Measurements from ENCODE around the gene KEAP1.
"Not testable (repeated sequence)": the region's sequence is repeated elsewhere in the genome, so short reads cannot be mapped to it uniquely, and the experiment has no call there.

The KEAP1 gene

DNA sequence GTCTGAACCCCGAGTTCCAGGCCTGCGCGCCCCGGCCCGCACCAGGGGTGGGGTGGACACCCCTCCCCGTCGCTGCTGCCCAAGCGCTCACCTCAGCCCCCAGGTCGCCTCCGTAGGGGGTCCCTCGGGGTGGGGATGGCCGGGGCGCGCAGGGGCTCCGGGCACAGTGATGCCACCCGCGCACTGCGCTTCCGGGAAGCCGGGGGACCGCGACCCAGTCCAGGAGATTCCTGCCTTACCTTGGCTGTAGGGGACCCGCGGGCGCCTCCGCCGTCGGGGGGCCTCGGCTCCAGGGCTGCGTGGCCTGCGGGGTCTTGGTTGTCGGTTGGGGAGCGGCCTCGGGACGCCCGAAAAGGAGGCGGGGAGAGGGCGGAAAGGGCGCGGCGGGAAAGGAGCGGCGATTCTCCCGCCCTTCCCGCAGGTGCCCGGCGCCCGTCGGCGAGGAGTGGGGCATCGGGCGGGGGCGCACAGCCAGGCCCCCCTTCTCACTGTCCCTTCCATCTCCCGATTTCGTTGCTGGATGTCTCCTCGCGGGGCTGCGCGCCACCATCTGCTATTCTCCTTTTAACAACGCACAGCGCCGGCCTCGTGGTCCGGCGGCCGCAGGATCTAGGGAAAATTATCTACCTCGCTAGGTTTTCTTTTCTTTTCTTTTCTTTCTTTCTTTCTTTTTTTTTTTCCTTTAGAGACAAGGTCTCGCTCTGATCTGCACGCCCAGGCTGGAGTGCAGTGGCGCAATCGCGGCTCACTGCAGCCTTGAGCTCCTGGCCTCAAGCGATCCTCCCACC, at the start of gene KEAP1:
KEAP1 (minus strand) TSS at position 355 of the 788 bp plus-strand sequence. CDS start 3,323 bp downstream, outside the sequence.
- TF ChIP-seq POLR2A (IDR thresholded peaks at IDR 0.05; ENCODE audit: low read length) = no peak
- peak; percentile 78 to 82 for DNase-seq

DNA sequence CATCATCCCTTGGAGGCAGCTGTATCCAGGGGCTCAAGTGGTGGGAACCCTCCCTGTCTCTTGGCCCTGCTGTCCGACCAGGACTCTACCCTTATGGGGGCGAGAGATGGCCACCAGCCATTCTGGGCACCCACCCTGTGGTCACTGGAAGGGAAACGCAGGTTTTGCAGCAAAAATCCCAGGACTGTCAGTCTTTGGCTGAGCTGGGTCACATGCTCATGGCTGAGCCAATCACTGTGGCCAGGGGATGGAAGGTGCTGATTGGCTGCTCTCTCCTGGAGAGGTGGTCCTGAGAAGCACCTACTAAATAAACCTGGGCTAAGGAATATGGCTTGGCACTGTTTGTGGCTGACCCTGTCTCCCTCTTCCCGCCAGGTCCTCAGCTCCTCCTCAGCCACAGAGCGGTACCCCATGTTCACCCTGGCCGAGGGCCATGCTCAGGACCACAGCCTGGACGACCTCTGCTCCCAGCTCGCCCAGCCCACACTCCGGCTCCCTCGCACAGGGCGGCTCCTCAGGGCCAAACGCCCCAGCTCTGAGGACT, 49.4 kb upstream of the KEAP1 start:
- TF ChIP-seq GATA1 (IDR thresholded peaks at IDR 0.05; ENCODE audit: low read depth, low read length) (no peak), POLR2A (IDR thresholded peaks at IDR 0.05; ENCODE audit: low read length) (peak; percentile 39)
- DNase-seq = peak; percentile 46 to 53

DNA sequence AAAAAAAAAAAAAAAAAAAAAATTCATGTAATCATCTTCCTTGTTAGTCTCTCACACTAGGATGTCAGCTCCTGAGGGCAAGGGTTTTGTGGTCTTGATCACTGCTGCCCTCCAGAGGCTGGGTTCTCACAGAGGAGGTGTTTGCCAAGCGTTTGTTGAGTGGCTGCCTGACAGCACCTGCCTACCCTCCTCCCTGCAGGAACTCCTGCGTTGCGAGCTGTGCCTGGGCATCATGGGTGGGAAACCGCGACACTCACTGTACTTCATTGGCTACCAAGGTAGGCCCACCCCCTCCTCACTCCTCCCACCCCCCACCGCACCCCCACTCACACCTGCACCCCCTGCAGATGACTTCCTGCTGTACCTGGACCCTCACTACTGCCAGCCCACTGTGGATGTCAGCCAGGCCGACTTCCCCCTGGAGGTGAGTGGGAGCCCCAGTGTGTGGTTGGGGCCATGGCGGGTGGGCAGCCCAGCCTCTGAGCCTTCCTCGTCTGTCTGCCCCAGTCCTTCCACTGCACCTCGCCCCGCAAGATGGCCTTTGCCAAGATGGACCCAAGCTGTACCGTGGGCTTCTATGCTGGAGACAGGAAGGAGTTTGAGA, 48.6 kb upstream of the KEAP1 start:
- DNase-seq = peak; percentile 61 to 68
- TF ChIP-seq POLR2A (IDR thresholded peaks at IDR 0.05; ENCODE audit: low read length) (no peak), GATA1 (IDR thresholded peaks at IDR 0.05; ENCODE audit: low read depth, low read length) (no peak)

DNA sequence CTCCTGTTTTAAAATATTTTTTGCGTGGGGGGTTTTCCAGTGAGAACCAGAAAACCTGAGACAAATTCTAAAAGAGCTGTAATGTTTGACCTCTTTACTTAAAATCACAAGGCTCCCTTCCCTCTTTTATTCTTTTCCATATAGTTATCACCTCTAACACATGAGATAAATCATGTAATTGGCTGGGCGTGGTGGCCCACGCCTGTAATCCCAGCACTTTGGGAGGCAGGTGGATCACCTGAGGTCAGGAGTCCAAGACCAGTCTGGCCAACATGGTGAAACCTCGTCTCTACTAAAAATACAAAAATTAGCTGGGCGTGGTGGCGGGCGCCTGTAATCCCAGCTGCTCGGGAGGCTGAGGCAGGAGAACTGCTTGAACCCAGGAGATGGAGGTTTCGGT, 47.9 kb upstream of the KEAP1 start:
- DNase-seq = not testable (repeated sequence)

- no peak for TF ChIP-seq POLR2A (IDR thresholded peaks at IDR 0.05; ENCODE audit: low read length)
- TF ChIP-seq GATA1 (IDR thresholded peaks at IDR 0.05; ENCODE audit: low read depth, low read length) = no peak
- DNase-seq = no peak
Observed at GRCh38 chr19:10550336-10550735, 47.2 kb upstream of the KEAP1 start.

DNA sequence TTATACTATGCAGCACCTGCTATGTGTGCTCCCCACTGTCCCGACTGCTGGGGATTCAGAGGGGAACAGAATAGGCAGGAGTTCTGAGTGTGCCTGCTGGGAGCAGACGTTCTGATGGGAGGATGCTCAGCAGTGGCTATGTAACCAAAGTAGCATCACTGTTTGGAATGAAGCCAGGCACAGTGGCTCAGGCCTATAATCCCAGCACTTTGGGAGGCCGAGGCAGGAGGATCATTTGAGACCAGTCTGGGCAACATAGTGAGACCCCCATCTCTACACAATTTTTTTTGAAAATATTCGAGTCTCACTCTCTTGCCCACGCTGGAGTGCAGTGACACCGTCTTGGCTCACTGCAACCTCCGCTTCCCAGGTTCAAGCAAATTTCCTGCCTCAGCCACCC, 46.6 kb upstream of the KEAP1 start:
- no peak for DNase-seq
- TF ChIP-seq POLR2A (IDR thresholded peaks at IDR 0.05; ENCODE audit: low read length) (no peak), GATA1 (IDR thresholded peaks at IDR 0.05; ENCODE audit: low read depth, low read length) (no peak)

- no peak for DNase-seq
- TF ChIP-seq POLR2A (IDR thresholded peaks at IDR 0.05; ENCODE audit: low read length) = no peak
- TF ChIP-seq GATA1 (IDR thresholded peaks at IDR 0.05; ENCODE audit: low read depth, low read length) = no peak
Observed at GRCh38 chr19:10548746-10549276, 45.7 kb upstream of the KEAP1 start.

- TF ChIP-seq POLR2A (IDR thresholded peaks at IDR 0.05; ENCODE audit: low read length) = no peak
- no peak for TF ChIP-seq GATA1 (IDR thresholded peaks at IDR 0.05; ENCODE audit: low read depth, low read length)
- DNase-seq = no peak
Observed at GRCh38 chr19:10546817-10547216, 43.7 kb upstream of the KEAP1 start.

DNA sequence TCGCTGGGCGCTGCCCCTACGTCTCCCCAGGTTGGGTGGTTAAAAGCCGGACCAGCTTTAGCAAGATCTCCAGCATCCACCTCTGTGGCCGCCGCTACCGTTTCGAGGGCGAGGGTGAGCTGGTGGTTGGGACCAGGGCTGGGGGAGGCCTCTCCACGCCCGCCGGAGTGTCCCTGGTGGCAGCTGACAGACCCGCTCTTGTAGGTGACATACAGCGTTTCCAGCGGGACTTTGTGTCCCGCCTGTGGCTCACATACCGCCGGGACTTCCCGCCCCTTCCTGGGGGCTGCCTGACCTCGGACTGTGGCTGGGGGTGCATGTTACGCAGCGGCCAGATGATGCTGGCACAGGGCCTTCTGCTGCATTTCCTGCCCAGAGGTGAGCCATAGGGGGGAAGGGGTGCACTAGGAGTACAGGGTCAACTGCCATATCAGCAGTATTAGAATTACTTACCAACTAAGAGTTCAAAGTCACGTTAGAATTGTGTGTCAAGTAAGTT, 41.6 kb upstream of the KEAP1 start:
- no peak for TF ChIP-seq POLR2A (IDR thresholded peaks at IDR 0.05; ENCODE audit: low read length)
- TF ChIP-seq GATA1 (IDR thresholded peaks at IDR 0.05; ENCODE audit: low read depth, low read length) = no peak
- peak; percentile 59 to 63 for DNase-seq

DNA sequence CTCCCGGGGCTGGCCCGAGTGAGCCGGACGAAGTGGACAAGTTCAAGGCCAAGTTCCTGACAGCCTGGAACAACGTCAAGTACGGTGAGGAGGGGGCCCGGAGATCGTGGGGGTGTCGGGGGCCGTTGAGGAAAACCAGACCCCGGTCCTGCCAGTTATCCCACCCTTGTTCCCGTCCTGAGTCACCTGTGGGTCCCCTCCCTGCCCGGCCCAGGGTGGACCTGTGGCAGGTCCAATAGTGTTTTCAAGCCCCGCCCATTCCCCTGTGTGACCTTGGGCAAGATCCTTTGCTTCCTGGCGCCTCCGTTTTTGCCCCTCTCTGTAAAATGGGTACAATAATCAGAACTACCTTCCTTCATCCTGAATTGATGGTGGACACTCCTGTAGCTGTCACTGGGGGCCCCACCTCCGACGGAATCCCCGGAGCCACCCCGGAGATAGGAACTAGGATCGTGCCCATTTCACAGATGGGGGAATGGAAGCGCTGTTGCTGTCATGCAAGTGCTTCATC, 41.1 kb upstream of the KEAP1 start:
- peak; percentile 70 to 76 for DNase-seq
- TF ChIP-seq GATA1 (IDR thresholded peaks at IDR 0.05; ENCODE audit: low read depth, low read length) = no peak
- TF ChIP-seq POLR2A (IDR thresholded peaks at IDR 0.05; ENCODE audit: low read length) = no peak

DNA sequence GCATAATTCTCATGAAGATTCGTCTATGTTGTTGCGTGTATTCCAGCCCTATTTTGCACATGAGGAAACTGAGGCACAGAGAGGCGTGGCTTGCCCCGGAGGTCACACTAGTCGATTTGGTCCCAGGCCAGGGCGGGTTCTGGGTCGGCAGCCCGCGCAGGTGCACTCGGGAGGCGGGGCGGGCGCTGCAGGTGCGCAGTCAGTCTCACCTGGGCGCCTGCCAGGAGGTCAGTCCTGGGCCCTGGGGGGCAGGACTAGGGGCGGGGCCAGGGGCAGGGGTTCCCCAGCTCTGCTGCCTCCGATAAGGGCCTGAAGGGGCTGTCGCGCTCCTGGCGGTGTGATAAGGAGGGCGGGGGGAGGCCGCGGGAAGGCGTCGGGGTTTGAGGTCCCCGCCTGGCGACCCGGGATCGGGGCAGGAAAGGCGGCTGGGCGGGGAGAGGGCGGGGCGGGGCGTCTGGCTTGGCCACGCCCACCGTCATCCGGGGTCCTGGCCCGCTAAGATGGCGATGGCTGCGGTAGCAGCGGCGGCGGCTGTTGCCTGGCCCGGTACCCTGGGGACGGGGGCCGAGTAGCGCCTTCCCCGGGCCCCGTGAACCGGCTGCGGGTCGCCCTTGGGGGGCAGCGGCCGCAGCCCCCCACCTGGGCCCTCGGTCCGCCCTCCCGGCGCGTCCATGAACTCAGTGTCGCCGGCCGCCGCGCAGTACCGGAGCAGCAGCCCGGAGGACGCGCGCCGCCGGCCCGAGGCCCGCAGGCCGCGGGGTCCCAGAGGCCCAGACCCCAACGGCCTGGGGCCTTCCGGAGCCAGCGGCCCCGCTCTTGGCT, 40.5 kb upstream of the KEAP1 start, which contains the start of gene ATG4D:
ATG4D (plus strand) TSS at position 485 of the 822 bp plus-strand sequence; CDS start at position 672, 187 bp downstream.
- DNase-seq = peak; percentile 100
- TF ChIP-seq GATA1 (IDR thresholded peaks at IDR 0.05; ENCODE audit: low read depth, low read length) (peak; percentile 50), POLR2A (IDR thresholded peaks at IDR 0.05; ENCODE audit: low read length) (peak; percentile 68)

DNA sequence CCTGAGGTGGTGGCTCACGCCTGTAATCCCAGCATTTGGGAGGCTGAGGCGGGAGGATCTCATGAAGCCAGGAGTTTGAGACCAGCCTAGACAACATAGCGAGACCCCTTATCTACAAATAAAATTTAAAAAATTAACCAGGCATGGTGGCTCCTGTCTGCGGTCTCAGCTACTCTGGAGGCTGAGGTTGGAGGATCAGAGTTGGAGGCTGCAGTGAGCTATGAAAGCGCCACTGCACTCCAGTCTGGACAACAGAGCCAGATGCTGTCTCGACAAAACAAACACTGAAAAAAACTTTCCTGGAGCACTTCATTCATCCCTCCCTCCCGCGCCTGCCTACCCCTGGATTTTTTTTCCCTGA, 39.9 kb upstream of the KEAP1 start:
- TF ChIP-seq GATA1 (IDR thresholded peaks at IDR 0.05; ENCODE audit: low read depth, low read length) (no peak), POLR2A (IDR thresholded peaks at IDR 0.05; ENCODE audit: low read length) (no peak)
- no peak for DNase-seq

DNA sequence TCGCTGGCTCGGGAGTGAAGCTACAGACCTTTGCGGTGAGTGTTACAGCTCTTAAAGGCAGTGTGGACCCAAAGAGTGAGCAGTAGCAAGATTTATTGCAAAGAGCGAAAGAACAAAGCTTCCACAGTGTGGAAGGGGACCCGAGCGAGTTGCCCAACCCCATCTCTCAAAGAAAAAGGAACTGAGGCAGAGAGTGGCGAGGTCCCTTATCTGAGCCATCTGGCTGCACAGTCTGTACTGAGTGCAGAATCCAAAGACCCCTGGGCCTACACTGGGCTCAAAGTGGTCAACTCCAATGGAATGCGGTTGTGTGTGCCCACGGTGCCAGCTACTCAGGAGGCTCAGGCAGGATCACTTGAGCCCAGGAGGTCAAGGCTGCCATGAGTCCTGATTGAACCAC, 35.9 kb upstream of the KEAP1 start:
- DNase-seq = not testable (repeated sequence)
